Measurements from ENCODE around the gene MYL9.

- TF ChIP-seq, protein P1, sequence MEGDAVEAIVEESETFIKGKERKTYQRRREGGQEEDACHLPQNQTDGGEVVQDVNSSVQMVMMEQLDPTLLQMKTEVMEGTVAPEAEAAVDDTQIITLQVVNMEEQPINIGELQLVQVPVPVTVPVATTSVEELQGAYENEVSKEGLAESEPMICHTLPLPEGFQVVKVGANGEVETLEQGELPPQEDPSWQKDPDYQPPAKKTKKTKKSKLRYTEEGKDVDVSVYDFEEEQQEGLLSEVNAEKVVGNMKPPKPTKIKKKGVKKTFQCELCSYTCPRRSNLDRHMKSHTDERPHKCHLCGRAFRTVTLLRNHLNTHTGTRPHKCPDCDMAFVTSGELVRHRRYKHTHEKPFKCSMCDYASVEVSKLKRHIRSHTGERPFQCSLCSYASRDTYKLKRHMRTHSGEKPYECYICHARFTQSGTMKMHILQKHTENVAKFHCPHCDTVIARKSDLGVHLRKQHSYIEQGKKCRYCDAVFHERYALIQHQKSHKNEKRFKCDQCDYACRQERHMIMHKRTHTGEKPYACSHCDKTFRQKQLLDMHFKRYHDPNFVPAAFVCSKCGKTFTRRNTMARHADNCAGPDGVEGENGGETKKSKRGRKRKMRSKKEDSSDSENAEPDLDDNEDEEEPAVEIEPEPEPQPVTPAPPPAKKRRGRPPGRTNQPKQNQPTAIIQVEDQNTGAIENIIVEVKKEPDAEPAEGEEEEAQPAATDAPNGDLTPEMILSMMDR (IDR thresholded peaks at IDR 0.05) = no peak
- TF ChIP-seq EZH2 (IDR thresholded peaks at IDR 0.05; ENCODE audit: borderline replicate concordance, insufficient read depth, low read depth, low read length, poor library complexity, severe bottlenecking) = no peak
Observed at GRCh38 chr20:36541768-36542488, 609 bp downstream of the MYL9 start.

All from B cell (primary cell).